ENCODE data around the gene PPP2R5D.

DNA sequence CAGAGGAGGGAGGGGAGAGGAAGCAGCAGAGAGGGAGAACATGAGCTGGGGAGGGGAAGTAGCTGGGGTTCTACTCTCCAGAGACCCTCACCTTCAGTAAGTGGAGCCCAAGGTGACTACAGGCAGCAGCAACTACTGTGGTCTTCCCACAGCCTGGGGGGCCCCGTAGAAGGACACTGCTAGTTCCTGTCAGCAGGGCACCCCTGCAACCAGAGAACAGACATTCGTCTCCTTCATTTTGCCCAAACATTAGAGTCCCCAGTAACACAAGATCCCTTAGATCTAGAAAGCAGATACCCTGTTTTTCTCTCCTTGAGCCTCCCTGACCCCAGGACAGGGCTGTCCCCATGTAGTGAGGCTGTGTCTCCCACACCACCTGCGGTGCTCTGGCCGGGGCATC, 15.6 kb upstream of the PPP2R5D start:
- TF ChIP-seq POLR2A (IDR thresholded peaks at IDR 0.05; ENCODE audit: low read length): no peak
- no peak for TF ChIP-seq GATA1 (IDR thresholded peaks at IDR 0.05; ENCODE audit: low read depth, low read length)

All from erythroblast (primary cell).